ENCODE measurements around the gene KCNIP3.

KCNIP3 gene

DNA sequence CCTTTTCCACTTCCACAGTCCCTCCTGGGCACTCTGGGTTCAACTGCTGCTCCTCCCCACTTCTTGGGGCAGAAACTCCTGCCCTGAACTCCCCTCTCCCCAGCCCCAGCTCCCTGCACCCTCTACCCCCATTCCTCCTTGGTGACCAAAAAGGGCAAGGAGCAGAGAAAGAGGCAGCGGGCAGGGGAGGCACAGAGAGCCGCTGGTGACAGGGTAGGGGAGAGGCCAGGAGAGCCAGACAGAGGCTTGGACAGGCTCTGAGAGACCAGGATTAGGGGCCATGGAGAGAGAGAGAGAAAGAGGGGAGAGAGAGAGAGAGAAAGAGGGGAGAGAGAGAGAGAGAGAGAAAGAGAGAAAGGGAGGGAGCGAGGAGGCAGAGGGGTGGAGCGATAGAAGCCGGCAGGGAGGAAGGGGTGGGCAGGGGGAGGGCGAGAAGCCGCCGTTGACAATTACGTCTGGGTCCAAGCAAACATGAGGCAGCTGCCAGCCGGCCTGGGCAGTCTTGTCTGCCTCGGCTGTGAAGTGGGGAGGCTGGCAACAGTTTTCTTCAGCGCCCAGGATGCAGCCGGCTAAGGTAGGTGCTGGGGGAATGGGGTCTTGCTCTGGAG, at the start of gene KCNIP3:
Gene KCNIP3 (plus strand): TSS at position 468 of the 608 bp plus-strand sequence. CDS start 92 bp downstream, at position 560.
- H3K4me3 ChIP-seq (replicated peaks; ENCODE audit: low read depth, low read length): no peak within 1 kb of the TSS
- no peak for TF ChIP-seq CTCF (IDR thresholded peaks at IDR 0.05; ENCODE audit: low read length, missing control alignments)
- no peak for DNase-seq (ENCODE audit: low read depth)

GRCh38 chr2:95258271-95258670, 38.9 kb upstream of the KCNIP3 start:
- no peak for TF ChIP-seq CTCF (IDR thresholded peaks at IDR 0.05; ENCODE audit: low read length, missing control alignments)
- H3K4me3 ChIP-seq (replicated peaks; ENCODE audit: low read depth, low read length): no peak overlapping the region
- no peak for DNase-seq (ENCODE audit: low read depth)

- DNase-seq (ENCODE audit: low read depth): no peak
- TF ChIP-seq CTCF (IDR thresholded peaks at IDR 0.05; ENCODE audit: low read length, missing control alignments): no peak
- H3K4me3 ChIP-seq (replicated peaks; ENCODE audit: low read depth, low read length): no peak overlapping the region
Measured at GRCh38 chr2:95260028-95261023, 36.8 kb upstream of the KCNIP3 start.

DNA sequence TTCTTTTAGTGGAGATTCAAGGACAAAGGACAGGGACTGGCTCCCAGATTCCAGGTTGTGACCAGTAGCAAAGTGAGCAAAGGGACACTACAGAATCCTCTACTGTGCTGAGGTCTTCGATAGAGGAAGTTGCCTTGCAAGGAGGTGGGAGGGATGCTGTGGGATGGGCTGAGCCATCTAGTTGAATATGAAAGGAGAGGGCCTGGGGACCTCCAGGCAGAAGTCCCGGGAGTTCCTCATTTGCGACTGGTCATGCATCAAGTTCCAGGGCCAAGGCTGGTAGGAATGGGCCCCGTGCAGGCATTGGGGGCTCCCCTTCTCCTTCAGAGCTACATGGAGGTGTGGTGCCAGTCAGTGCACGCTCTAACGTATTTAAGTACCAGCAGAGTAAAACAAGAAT, 35.5 kb upstream of the KCNIP3 start:
- H3K4me3 ChIP-seq (replicated peaks; ENCODE audit: low read depth, low read length): no peak overlapping the region
- no peak for TF ChIP-seq CTCF (IDR thresholded peaks at IDR 0.05; ENCODE audit: low read length, missing control alignments)
- DNase-seq (ENCODE audit: low read depth): no peak

GRCh38 chr2:95262896-95263542, 34.1 kb upstream of the KCNIP3 start:
- TF ChIP-seq CTCF (IDR thresholded peaks at IDR 0.05; ENCODE audit: low read length, missing control alignments): no peak
- no peak for DNase-seq (ENCODE audit: low read depth)
- no peak overlapping the region for H3K4me3 ChIP-seq (replicated peaks; ENCODE audit: low read depth, low read length)

- DNase-seq (ENCODE audit: low read depth): no peak
- no peak overlapping the region for H3K4me3 ChIP-seq (replicated peaks; ENCODE audit: low read depth, low read length)
- TF ChIP-seq CTCF (IDR thresholded peaks at IDR 0.05; ENCODE audit: low read length, missing control alignments): no peak
Measured at GRCh38 chr2:95264624-95265023, 32.5 kb upstream of the KCNIP3 start.
